Activated naive CD4-positive, alpha-beta T cell treated with anti-CD3 and anti-CD28 coated beads for 36 hours (primary cell): ENCODE measurements around the gene ALG2. TPM values are rescaled to one million over a fixed set of nuclear protein-coding genes. Genes with fewer than 3 reads are reported as not detected.

Experiments used
- CTCF ChIA-PET: fragments of 350-600 bp; sonication (Branson Sonifier 250); formaldehyde crosslinking; loops from one replicate; lab custom pipeline; 2021; ENCODE audit warnings: antibody characterized with exemption; lab: Charles Lee
- DNase-seq: peaks from one replicate; pipeline ENCODE4 v3.0.0-alpha.2; 2020
- H3K27ac Mint-ChIP-seq: one replicate; pipeline ENCODE4 v1.8.0; 2021; ENCODE audit warnings: mild to moderate bottlenecking, mixed read lengths
- H3K27me3 Mint-ChIP-seq: one replicate; pipeline ENCODE4 v1.8.0; 2021; ENCODE audit warnings: low read depth, mixed read lengths
- H3K36me3 Mint-ChIP-seq: one replicate; pipeline ENCODE4 v1.8.0; 2021; ENCODE audit warnings: low read depth, mixed read lengths
- H3K4me1 Mint-ChIP-seq: one replicate; pipeline ENCODE4 v1.8.0; 2021; ENCODE audit warnings: low read depth, mixed read lengths
- H3K4me3 Mint-ChIP-seq: one replicate; pipeline ENCODE4 v1.8.0; 2021; ENCODE audit warnings: mild to moderate bottlenecking, moderate library complexity, mixed read lengths
- H3K9me3 Mint-ChIP-seq: one replicate; pipeline ENCODE4 v1.8.0; 2021; ENCODE audit warnings: mixed read lengths
- intact Hi-C: fragments of 100-400 bp; cut with micrococcal nuclease; formaldehyde crosslinking; loops from one replicate; pipeline ENCODE4 v1.15.1; 2023
- total RNA-seq, 2 experiments: library from RNA; stranded (reverse); gene quantifications; one replicate each; pipeline ENCODE4 v1.2.3, GENCODE V29; 2021

ALG2 gene
- total RNA-seq: 10 to 100 TPM; 11.3 to 11.8 TPM

DNA sequence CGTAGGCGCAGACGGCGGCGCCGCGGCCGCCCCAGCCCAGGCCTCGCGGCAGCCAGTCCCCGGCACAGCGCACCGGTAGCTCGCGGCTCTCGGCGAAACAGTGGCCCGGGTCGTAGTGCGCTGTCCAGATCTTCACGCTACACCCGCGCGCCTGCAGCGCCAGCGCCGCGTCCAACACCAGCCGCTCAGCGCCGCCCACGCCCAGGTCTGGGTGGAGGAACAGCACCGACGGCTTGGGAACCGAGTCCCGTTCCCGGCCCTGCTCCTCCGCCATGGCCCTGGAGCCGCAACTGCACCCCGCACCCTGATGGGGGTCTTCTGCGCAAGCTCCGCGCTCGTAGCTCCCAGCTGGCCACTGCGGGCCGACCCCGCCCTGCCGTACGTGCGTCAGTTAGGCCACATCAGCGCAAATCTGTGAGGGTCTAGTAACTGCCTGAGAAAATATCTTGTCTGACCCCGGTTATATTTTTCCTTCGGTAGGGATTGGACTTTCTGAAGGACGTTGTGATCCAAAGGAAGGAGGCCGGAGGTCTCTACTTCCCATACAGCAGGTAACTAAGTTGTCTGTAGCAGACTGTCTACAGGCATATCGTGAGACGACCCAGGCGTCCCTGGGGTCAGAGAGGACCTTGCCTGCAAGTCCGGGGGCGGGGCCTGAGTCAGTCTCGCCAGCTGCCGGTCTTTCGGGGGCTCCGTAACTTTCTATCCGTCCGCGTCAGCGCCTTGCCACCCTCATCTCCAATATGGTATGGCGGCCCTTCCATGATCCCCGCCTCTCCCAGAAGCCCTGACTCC, at the start of gene ALG2, which contains the start of gene SEC61B:
ALG2 (minus strand) TSS at position 322 of the 795 bp plus-strand sequence; CDS start at position 274, 48 bp downstream.
SEC61B (plus strand) TSS at position 662 of the 795 bp plus-strand sequence; CDS start at position 744, 82 bp downstream.
- peak; percentile 94 for DNase-seq
- no peaks in the 10 kb centered on the region for H3K27me3 Mint-ChIP-seq
- H3K4me1 Mint-ChIP-seq: peaks cover 56% of the 10 kb centered on the region
- H3K27ac Mint-ChIP-seq: peak within 1 kb of the TSS; percentile 98
- CTCF ChIA-PET: interaction anchor here (0.7 to 5.4 kb wide), 4 partner anchors 10 to 1097 kb away, joined by 3 to 44 read pairs (median 8); no protein-coding TSS in a partner anchor
- no peaks in the 10 kb centered on the region for H3K9me3 Mint-ChIP-seq
- intact Hi-C loops: loop anchor here (1.0 to 5.0 kb wide), 9 partner anchors 31 to 1375 kb away; partner anchors contain the start of genes GALNT12, INVS and TEX10
- peaks cover 29% of the 10 kb centered on the region for H3K36me3 Mint-ChIP-seq
- H3K4me3 Mint-ChIP-seq: peak within 1 kb of the TSS; percentile 97

- intact Hi-C loops: no loop called here
- Mint-ChIP-seq H3K4me1 (peaks cover 13% of the 10 kb centered on the region), H3K4me3 (no peak overlapping the region), H3K9me3 (no peaks in the 10 kb centered on the region), H3K27ac (no peak overlapping the region), H3K36me3 (no peaks in the 10 kb centered on the region), H3K27me3 (no peaks in the 10 kb centered on the region)
- DNase-seq: no peak
- CTCF ChIA-PET: no interaction called here
These were observed 48.7 kb upstream of the ALG2 start for GRCh38 chr9:99270491-99270890.

GRCh38 chr9:99269416-99269815, 47.7 kb upstream of the ALG2 start:
- Mint-ChIP-seq H3K4me1 (peaks cover 13% of the 10 kb centered on the region), H3K4me3 (no peak overlapping the region), H3K27ac (no peak overlapping the region), H3K9me3 (no peaks in the 10 kb centered on the region), H3K36me3 (no peaks in the 10 kb centered on the region), H3K27me3 (no peaks in the 10 kb centered on the region)
- intact Hi-C loops: loop anchor here (5.0 to 10.0 kb wide), 2 partner anchors 945 to 1328 kb away; no protein-coding TSS in a partner anchor
- CTCF ChIA-PET: no interaction called here
- no peak for DNase-seq

DNA sequence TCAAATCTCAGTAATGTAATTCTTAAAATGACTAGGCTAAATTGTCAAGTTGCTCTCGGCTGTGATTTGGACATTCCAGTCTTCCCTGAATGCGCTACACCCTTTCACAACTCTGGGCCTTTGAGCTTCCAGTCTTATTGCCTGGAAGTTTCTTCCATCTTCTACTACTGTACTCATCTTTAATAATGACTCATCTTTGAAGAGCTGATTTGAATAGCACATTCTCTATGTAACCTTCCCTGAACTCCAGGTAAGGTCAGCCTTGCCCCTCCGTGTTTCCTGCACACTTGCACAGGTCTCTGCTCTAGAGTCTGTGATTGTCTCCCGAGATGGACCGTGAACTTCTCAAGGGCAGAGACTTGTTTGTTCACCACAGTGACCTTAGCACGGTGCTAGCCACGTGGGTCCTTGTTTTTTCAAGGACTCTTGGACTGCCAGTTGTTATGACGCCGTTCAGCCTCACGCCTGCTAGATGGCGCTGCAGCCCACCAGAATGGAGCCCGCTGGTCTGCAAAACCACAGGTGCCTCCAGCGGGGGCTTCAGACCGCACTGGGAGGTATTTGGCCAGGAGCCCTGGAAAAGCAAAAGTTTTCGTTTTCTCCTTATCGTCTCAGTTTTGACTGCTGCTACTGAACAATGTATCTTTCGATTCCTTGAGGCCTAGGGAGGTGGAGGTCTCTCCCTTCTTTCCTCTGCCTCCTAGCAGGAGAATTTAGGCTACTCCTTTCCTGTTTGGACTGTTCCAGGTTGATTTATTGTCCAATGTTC, 44.7 kb upstream of the ALG2 start:
- H3K27ac Mint-ChIP-seq: no peak overlapping the region
- intact Hi-C loops: loop anchor here (1.0 to 10.0 kb wide), 8 partner anchors 12 to 1331 kb away; partner anchors contain the start of gene SEC61B
- H3K27me3 Mint-ChIP-seq: peaks cover 1% of the 10 kb centered on the region
- peak overlapping the region; percentile 19 for H3K4me3 Mint-ChIP-seq
- no peaks in the 10 kb centered on the region for H3K36me3 Mint-ChIP-seq
- peaks cover 17% of the 10 kb centered on the region for H3K4me1 Mint-ChIP-seq
- peak; percentile 82 for DNase-seq
- CTCF ChIA-PET: interaction anchor here (0.6 to 2.9 kb wide), 14 partner anchors 8 to 1330 kb away, joined by 3 to 9 read pairs (median 4); no protein-coding TSS in a partner anchor
- H3K9me3 Mint-ChIP-seq: no peaks in the 10 kb centered on the region

GRCh38 chr9:99265691-99266090, 43.9 kb upstream of the ALG2 start:
- H3K27ac Mint-ChIP-seq: no peak overlapping the region
- no peaks in the 10 kb centered on the region for H3K9me3 Mint-ChIP-seq
- CTCF ChIA-PET: interaction anchor here (0.6 to 2.9 kb wide), 17 partner anchors 7 to 1330 kb away, joined by 3 to 9 read pairs (median 4); no protein-coding TSS in a partner anchor
- intact Hi-C loops: loop anchor here (1.0 to 10.0 kb wide), 8 partner anchors 11 to 1332 kb away; partner anchors contain the start of gene SEC61B
- H3K4me3 Mint-ChIP-seq: no peak overlapping the region
- H3K27me3 Mint-ChIP-seq: peaks cover 1% of the 10 kb centered on the region
- no peaks in the 10 kb centered on the region for H3K36me3 Mint-ChIP-seq
- no peak for DNase-seq
- peaks cover 17% of the 10 kb centered on the region for H3K4me1 Mint-ChIP-seq

DNA sequence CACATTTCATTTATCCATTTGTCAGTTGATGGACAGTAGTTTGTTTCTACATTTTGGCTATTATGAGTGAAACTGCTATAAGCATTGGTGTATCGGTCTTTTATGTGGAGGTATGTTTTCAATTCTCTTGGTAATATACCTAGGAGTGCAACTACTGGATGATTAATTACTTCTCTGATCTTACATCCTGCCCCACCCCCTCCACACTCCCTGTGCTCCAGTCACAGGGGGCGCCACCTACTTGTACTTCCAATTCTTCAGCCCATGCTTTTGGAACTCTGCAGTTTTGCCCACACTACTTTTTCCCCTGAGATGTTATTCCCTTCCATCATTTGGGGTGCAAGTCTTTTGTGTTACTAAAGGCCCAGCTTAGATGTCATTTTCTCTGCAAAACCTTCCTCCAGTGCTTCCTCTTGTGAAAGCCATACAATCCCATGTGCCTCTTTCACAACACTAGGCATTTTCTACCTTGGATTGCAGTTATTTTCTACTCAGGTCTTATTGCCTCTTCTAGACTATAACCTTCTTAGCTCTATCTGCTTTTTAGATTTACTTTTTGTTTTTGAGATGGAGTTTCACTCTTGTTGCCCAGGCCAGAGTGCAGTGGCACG, 42.4 kb upstream of the ALG2 start:
- Mint-ChIP-seq H3K4me3 (no peak overlapping the region), H3K36me3 (no peaks in the 10 kb centered on the region), H3K9me3 (no peaks in the 10 kb centered on the region), H3K4me1 (peaks cover 23% of the 10 kb centered on the region), H3K27ac (no peak overlapping the region), H3K27me3 (peaks cover 1% of the 10 kb centered on the region)
- DNase-seq: peak; percentile 75
- intact Hi-C loops: loop anchor here (10.0 kb wide), 1 partner anchor 951 kb away; no protein-coding TSS in a partner anchor
- CTCF ChIA-PET: interaction anchor here (0.9 to 2.9 kb wide), 5 partner anchors 10 to 96 kb away, joined by 3 to 7 read pairs (median 5); no protein-coding TSS in a partner anchor

DNA sequence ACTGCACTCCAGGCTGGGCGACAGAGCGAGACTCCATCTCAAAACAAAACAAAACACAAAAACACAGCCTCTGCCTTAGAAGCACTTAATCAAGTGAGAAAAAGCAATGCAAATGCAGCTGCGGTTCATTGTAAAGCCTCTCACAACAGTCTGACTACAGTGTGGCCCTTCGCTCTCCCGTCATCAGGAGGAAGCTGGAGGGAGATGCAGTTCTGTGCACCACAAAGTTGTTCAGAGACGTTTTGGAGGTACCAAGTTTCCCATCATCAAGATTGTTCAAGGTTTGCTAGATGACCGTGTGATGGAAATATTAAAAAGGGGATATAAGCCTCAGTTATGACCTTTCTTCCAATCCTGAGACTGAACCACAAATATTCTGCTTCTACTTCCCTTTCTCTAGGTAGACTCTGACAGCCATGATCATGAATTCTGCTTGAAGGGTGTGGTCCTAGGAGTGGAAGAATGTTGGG, 41.2 kb upstream of the ALG2 start:
- H3K4me1 Mint-ChIP-seq: peaks cover 23% of the 10 kb centered on the region
- H3K27ac Mint-ChIP-seq: no peak overlapping the region
- intact Hi-C loops: loop anchor here (10.0 kb wide), 1 partner anchor 952 kb away; no protein-coding TSS in a partner anchor
- H3K36me3 Mint-ChIP-seq: no peaks in the 10 kb centered on the region
- H3K4me3 Mint-ChIP-seq: no peak overlapping the region
- H3K9me3 Mint-ChIP-seq: no peaks in the 10 kb centered on the region
- peaks cover 1% of the 10 kb centered on the region for H3K27me3 Mint-ChIP-seq
- DNase-seq: no peak
- CTCF ChIA-PET: interaction anchor here (0.9 to 1.2 kb wide), 2 partner anchors 9 to 547 kb away, joined by 3 read pairs; no protein-coding TSS in a partner anchor

GRCh38 chr9:99261923-99262322, 40.2 kb upstream of the ALG2 start:
- DNase-seq: no peak

GRCh38 chr9:99259231-99259918, 37.6 kb upstream of the ALG2 start:
- CTCF ChIA-PET: interaction anchor here (0.5 to 3.1 kb wide), 6 partner anchors 13 to 1182 kb away, joined by 3 to 11 read pairs (median 4); no protein-coding TSS in a partner anchor
- DNase-seq: peak; percentile 73
- Mint-ChIP-seq H3K27me3 (peaks cover 17% of the 10 kb centered on the region), H3K4me3 (no peak overlapping the region), H3K4me1 (peaks cover 17% of the 10 kb centered on the region), H3K9me3 (no peaks in the 10 kb centered on the region), H3K27ac (no peak overlapping the region), H3K36me3 (no peaks in the 10 kb centered on the region)
- intact Hi-C loops: loop anchor here (10.0 kb wide), 1 partner anchor 835 kb away; the partner anchor contains the start of genes ERP44 and INVS

More at GRCh38 chr9:99261923-99262322, 40.2 kb upstream of the ALG2 start:
- no peaks in the 10 kb centered on the region for H3K36me3 Mint-ChIP-seq
- CTCF ChIA-PET: no interaction called here
- peaks cover 21% of the 10 kb centered on the region for H3K4me1 Mint-ChIP-seq
- intact Hi-C loops: loop anchor here (10.0 kb wide), 1 partner anchor 953 kb away; no protein-coding TSS in a partner anchor
- H3K27me3 Mint-ChIP-seq: peaks cover 6% of the 10 kb centered on the region
- no peak overlapping the region for H3K4me3 Mint-ChIP-seq
- no peaks in the 10 kb centered on the region for H3K9me3 Mint-ChIP-seq
- H3K27ac Mint-ChIP-seq: no peak overlapping the region

- H3K27ac Mint-ChIP-seq: no peak overlapping the region
- peaks cover 28% of the 10 kb centered on the region for H3K4me1 Mint-ChIP-seq
- no peak overlapping the region for H3K4me3 Mint-ChIP-seq
- H3K36me3 Mint-ChIP-seq: no peaks in the 10 kb centered on the region
- no peak for DNase-seq
- CTCF ChIA-PET: interaction anchor here (0.6 to 3.1 kb wide), 4 partner anchors 8 to 94 kb away, joined by 3 to 11 read pairs (median 4); no protein-coding TSS in a partner anchor
- intact Hi-C loops: loop anchor here (10.0 kb wide), 1 partner anchor 837 kb away; the partner anchor contains the start of genes ERP44 and INVS
- H3K9me3 Mint-ChIP-seq: no peaks in the 10 kb centered on the region
- H3K27me3 Mint-ChIP-seq: peaks cover 17% of the 10 kb centered on the region
These were observed 36.1 kb upstream of the ALG2 start for GRCh38 chr9:99257723-99258389.
